ENCODE measurements around the gene COMT.
"Not testable (repeated sequence)": the region's sequence is repeated elsewhere in the genome, so short reads cannot be mapped to it uniquely, and the experiment has no call there.

The COMT gene

GRCh38 chr22:19929586-19930550 is 11.7 kb upstream of the COMT start:
- no peak for DNase-seq

- no peak for DNase-seq
These were observed 10.8 kb upstream of the COMT start for GRCh38 chr22:19930551-19931486.

DNA sequence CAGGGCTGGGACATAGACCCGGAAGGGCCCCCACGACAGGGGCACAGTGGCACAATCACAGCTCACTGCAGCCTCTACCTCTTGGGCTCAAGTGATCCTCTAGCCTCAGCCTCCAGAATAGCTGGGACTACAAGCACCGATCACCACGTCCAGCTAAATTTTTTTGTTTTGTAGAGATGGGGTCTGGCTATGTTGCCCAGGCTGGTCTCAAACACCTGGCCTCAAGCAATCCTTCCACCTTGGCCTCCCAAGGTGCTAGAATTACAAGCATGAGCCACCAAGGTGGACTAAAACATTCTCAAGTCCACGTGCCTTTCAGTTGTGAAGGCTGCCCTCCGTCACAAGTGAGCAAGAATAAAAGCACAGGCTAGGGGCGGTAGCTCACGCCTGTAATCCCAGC is 10.1 kb upstream of the COMT start:
- DNase-seq, result no peak

GRCh38 chr22:19932367-19933206 is 9.0 kb upstream of the COMT start:
- peak; percentile 62 to 83 for DNase-seq

DNA sequence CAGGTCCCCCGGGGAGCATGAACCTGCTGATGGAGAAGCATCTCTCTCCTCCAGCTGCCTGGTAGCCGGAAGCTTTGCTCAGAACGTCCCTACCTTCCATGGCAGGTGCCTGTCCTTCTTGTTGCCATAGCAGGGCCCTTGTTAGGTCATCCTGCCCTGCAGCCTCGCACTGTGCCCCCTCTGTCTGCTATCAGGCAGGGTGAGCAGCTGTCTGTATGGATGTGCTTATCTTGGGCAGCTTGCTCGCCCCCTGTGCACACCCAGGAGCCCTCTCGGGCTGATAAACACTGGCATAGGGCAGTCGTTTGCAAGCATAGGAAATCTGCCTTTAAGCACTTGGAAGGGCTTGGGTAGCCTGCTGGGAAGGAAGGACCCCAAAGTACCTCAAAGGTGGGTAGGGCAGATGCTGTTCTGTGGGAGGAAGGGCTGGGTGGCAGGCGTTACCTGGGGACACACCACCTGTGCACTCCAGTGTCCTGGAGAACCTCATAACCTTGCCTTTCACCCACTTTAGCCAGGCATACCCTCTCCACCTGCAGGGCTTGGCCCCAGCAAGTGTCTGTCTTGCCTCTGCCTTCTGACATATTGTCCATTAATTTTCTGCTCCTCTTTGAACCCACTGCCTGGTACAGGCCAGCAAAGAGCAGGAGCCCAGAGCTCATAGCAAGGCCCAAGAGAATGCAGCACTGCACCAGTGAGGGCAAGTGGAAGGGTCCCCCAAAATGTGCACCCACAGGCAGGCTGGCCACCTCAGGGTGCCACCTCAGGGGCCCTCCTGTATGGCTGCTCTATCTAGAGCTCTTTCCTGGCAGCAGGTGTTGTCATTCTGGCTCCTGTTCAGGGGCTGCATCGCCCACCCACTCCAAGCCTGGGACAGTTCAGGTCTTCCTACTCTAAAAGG is 8.0 kb upstream of the COMT start:
- peak in 1 of 2 experiments; percentile 82 for DNase-seq

GRCh38 chr22:19935123-19935718 is 6.4 kb upstream of the COMT start:
- not testable (repeated sequence) for DNase-seq

DNA sequence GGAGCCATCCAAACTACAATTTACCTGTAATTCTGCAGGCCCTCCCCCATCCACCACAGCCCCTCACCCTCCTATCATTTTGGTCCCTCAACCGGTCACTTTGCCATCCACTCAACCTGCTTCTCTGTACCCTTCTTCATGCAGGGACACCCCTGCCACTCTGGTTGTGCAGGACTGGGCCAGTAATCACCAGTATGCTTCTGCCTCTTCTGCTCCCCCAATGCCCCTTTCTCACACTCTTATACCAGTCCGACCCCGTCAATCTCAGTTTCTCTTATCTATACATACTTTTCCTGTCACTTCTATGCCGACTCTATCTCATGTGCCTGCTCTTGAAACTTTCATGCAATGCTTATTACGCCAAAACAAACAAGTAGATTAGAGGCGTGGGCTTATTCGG is 5.1 kb upstream of the COMT start:
- DNase-seq, result no peak

- DNase-seq, result no peak
These were observed 3.7 kb upstream of the COMT start for GRCh38 chr22:19937616-19938473.

DNA sequence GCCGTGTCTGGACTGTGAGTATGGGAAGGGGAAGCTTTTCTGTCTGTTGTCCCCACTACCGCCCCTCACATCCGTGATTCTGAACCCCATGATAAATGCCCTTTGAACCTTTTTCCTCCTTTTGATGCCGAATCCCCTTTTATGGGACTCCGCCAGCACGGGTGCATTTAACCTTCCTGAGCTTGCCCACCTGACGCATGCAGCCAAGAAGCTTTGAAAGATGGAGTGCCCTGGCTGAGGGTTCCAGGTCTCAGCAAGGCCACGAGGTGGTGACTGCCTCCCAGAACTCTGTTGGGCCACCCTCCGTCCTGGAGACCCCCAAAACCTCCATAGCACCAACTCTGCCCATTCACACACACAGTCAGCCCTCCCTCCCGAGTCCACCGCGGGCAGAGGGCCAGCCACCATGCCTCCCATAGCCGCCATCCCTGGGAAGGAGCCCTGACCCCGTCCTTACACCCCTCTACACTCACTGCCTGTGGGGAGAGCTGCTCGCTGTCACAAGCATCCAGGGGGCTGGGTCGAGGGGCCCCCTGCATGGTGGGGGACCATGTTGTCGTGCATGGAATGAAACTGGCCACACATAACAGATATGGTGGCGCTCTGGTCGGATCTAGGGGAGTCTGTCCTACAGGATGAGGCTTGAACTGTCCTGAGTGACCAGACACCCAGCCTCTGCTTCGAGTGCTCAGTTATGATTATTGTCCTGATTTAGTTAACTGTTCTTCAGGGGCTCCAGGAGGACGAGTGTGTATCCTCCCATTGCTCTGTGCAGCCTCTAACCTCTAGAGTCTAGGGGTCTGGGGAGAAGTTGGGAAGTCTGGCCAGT is 822 bp upstream of the COMT start:
- DNase-seq, result no peak

DNA sequence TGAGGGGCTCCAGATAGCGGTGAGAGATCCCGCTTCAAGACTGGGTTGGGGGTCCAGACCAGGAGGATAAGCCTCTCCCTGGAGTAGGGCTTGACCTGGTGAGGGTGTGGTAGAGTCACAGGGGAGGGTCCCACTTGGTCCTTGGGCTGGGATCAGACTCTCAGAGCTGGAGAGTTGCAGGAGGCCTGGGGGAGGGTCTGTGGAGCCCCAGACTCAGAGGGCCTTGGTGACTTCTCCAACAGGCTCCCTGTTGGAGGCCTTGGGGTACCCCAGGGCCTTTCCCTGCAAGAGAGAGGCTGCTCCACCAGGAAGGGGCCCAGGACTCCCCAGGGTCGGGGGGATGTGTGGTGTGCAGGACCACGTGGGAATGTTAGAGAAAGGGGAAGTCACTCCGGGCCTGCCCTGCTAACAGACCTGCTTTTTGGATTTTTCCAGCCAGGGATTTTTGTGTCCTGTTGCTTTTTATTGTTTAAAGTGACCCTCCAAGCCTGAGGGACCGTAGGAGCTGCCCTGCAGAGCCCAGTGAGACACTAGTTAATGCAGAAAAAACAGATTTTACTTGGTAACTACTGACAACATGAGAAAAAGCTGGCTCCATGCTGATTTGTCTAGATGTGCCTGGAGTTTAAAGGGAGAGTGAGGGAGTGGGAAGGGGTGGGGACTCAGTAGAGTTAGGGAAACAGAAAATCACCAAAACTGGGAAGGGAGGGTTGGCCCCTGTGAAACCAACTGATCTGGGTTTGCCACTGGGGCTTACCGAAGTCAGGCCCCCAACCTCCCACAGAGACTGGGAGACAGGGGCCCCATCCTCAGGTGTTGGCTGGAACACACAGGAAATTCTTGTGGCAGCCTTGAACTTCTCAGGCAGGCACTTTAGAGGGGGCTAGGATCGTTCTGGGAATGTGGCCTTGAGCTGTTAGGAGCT is 847 bp downstream of the COMT start:
- DNase-seq, result no peak

- no peak for DNase-seq
These were observed 1.8 kb downstream of the COMT start for GRCh38 chr22:19943082-19944026.

GRCh38 chr22:19948057-19948760 is 6.6 kb downstream of the COMT start:
- no peak for DNase-seq

DNA sequence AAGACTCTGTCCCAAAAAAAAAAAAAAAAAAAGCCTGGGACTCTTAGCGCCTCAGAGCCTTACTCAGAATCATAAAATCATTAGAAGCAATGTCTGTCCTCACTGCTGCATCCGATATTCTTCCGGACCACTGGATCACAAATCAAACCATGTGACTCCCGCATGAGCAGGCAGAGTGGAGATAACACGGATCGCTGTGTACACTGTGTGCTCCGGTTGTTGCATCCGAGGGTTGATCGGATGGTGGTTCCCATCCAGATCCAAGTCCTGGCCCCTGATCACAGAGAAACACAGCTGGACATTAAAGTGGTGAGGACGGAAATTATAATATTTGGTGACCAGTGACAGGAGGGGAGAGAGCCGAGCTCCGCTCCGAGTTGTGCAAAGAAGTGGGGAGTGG is 9.8 kb downstream of the COMT start:
- DNase-seq, result no peak

- no peak for DNase-seq
These were observed 13.9 kb downstream of the COMT start for GRCh38 chr22:19955241-19956128.

GRCh38 chr22:19957445-19957844 is 15.9 kb downstream of the COMT start:
- no peak for DNase-seq

Data from NCI-H2081 (cell line).